Measurements from ENCODE around the gene RPS19BP1.

Gene RPS19BP1

GRCh38 chr22:39488563-39489083 lies 43.9 kb downstream of the RPS19BP1 start:
- DNase-seq: no peak

GRCh38 chr22:39487826-39488520 lies 44.6 kb downstream of the RPS19BP1 start:
- no peak for DNase-seq

GRCh38 chr22:39486951-39487825 lies 45.4 kb downstream of the RPS19BP1 start:
- DNase-seq: no peak

- no peak for DNase-seq
These were observed 49.8 kb downstream of the RPS19BP1 start for GRCh38 chr22:39482768-39483167.

GRCh38 chr22:39481595-39481994 lies 51.0 kb downstream of the RPS19BP1 start:
- no peak for DNase-seq

GRCh38 chr22:39481054-39481453 lies 51.5 kb downstream of the RPS19BP1 start:
- DNase-seq: no peak

GRCh38 chr22:39480557-39480956 lies 52.0 kb downstream of the RPS19BP1 start:
- DNase-seq: no peak

GRCh38 chr22:39479254-39479653 lies 53.3 kb downstream of the RPS19BP1 start:
- no peak for DNase-seq
